Coronary artery (tissue), 2 donors: ENCODE results near the gene IL18BP.
A peak's percentile ranks its signal among the peaks of the same experiment; 100 is the strongest.

Experiments used
- DNase-seq: peaks from one replicate; pipeline ENCODE4 v3.0.0-alpha.2; 2017; ENCODE audit warnings: low spot score
- H3K27ac ChIP-seq, 2 donors: fragments of 200-600 bp; sonication (generic); one replicate each; pipeline ENCODE4 v1.5.1; 2016 to 2019
- H3K4me3 ChIP-seq: fragments of 200-600 bp; sonication (generic); 2 replicates; pipeline ENCODE4 v1.5.1; 2016; ENCODE audit warnings: mild to moderate bottlenecking, moderate library complexity
- CTCF ChIP-seq: fragments of 200-600 bp; sonication (generic); IDR thresholded peaks from one replicate; pipeline ENCODE4 v1.5.1; 2019; ENCODE audit warnings: antibody characterized with exemption

Gene IL18BP

DNA sequence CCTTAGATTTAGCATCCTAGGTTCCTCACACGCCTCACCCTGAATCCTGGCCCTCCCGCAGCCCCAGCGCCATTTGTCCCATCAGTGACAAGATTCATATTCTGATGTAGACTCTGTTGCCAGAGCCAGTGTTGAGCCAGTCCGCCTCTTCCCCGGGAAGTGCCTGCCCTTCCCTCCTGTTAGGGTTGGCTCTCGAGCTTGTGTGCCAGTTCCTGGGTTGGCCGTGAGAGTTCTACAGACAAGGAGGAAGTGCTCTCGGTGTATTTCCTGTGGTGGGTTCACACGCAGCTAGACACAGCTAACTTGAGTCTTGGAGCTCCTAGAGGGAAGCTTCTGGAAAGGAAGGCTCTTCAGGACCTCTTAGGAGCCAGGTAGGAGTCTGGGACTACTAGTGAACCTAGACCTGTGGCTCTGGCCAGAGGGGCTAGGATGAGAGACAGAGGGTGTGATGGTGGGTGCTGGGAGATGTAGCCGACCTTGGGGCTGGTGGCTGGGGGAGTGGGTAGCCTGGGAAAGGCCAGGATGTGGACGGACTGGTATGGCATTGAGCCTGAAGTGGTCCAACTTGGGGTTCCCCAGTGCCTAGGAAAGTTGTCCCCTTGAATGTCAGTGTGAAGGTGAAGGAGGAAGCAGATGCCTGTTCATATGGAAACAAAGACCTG, at the start of gene IL18BP:
Gene IL18BP, plus strand, starts transcription at position 261 of the 662 bp plus-strand sequence. CDS start 1,076 bp downstream, outside the sequence.
- no peak for DNase-seq
- no peak for TF ChIP-seq CTCF
- peak within 1 kb of the TSS; percentile 6 to 68 for H3K27ac ChIP-seq
- peak within 1 kb of the TSS; percentile 52 for H3K4me3 ChIP-seq

- DNase-seq, result no peak
- Histone ChIP-seq H3K27ac (no peak overlapping the region), H3K4me3 (no peak overlapping the region)
- no peak for TF ChIP-seq CTCF
Observed at GRCh38 chr11:71949034-71949433, 49.7 kb upstream of the IL18BP start.

DNA sequence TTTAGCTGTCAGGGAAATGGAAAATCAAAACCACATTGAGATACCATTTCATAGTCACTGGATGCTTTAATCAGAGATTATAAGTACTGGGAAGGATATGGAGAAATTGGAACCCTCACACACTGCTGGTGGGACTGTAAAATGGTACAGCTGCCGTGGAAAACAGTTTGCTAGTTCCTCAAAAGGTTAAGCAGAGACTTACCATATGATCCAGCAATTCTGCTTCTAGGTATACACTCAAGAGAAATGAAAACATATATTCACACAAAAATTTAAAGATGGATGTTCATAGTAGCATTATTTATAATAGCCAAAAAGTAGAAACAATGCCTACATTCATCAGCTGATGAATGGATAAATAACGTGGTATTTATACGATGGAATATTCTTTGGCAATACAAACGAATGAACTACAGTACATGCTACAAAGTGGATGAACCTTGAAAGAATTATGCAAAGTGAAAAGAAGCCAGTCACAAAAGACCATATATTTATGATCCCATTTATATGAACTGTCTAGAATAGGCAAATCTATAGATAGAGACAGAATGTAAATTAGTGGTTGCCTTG, 46.9 kb upstream of the IL18BP start:
- DNase-seq, result no peak
- H3K27ac ChIP-seq, result no peak overlapping the region
- TF ChIP-seq CTCF, result no peak
- H3K4me3 ChIP-seq, result no peak overlapping the region

GRCh38 chr11:71955898-71956456, 42.7 kb upstream of the IL18BP start:
- H3K4me3 ChIP-seq, result no peak overlapping the region
- H3K27ac ChIP-seq, result no peak overlapping the region
- TF ChIP-seq CTCF, result no peak
- DNase-seq, result no peak

- no peak for DNase-seq
- Histone ChIP-seq H3K27ac (no peak overlapping the region), H3K4me3 (no peak overlapping the region)
- TF ChIP-seq CTCF, result no peak
Observed at GRCh38 chr11:71962428-71963038, 36.2 kb upstream of the IL18BP start.

GRCh38 chr11:71963468-71963867, 35.2 kb upstream of the IL18BP start:
- Histone ChIP-seq H3K27ac (no peak overlapping the region), H3K4me3 (no peak overlapping the region)
- no peak for TF ChIP-seq CTCF
- DNase-seq, result no peak
